NCI-H187 (cell line): Measurements from ENCODE around the gene CAPS.

Experiments used
- DNase-seq, 2 experiments: peaks; one replicate each; lab custom pipeline; 2025; lab: John Stamatoyannopoulos, UW

The CAPS gene

GRCh38 chr19:5910638-5910907, 3.5 kb upstream of the CAPS start:
- no peak for DNase-seq

- no peak for DNase-seq
These were observed 2.7 kb upstream of the CAPS start for GRCh38 chr19:5911366-5911765.

- no peak for DNase-seq
These were observed 312 bp downstream of the CAPS start for GRCh38 chr19:5914358-5914774.

DNA sequence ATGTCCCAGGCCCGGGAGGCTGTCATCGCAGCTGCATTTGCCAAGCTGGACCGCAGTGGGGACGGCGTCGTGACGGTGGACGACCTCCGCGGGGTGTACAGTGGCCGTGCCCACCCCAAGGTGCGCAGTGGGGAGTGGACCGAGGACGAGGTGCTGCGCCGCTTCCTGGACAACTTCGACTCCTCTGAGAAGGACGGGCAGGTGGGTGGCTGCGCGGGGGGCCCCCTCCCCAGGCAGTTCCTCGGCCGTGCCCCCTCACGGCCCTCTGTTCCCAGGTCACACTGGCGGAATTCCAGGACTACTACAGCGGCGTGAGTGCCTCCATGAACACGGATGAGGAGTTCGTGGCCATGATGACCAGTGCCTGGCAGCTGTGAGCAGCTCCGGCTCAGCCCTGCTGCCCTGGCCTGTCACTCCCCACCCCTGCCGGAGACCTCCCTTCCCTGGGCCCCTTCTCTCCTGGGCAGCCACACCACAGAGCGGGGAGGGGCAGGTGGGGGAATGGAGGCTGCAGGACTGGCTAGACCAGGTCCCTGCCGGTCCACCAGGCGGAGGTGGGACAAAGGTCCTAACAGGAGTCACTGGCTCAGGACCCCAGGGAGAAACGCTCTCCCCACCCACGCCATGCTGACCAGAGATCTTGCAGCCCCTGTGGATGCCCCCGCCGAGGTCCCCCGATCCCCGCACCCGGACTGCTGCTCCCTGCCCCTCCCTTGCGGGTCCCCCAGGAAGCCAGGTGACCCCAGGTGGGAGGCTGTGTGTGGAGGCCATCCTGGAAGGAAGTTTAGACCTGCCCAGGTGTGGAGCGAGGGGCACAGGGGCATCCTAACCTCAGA, 1.1 kb downstream of the CAPS start:
- no peak for DNase-seq

DNA sequence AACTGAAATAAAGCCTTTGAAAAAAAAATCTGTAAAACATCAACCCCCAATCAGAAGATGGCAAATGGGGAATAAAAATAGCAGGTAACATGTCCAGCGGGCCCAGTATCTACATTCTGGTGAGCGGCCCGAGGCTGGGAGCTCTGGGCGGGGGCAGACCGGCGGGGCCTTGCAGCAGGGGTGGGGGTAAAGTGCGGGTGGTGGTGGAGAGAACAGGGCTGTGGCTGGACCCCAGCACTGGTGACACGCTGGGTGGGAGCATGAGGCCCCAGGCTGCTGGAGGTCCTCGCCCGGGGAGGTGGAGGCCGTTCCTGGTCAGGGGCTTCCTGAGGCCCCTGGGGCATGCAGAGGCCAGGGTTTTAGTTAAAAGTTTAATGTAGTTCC, 1.7 kb downstream of the CAPS start:
- DNase-seq, result no peak

DNA sequence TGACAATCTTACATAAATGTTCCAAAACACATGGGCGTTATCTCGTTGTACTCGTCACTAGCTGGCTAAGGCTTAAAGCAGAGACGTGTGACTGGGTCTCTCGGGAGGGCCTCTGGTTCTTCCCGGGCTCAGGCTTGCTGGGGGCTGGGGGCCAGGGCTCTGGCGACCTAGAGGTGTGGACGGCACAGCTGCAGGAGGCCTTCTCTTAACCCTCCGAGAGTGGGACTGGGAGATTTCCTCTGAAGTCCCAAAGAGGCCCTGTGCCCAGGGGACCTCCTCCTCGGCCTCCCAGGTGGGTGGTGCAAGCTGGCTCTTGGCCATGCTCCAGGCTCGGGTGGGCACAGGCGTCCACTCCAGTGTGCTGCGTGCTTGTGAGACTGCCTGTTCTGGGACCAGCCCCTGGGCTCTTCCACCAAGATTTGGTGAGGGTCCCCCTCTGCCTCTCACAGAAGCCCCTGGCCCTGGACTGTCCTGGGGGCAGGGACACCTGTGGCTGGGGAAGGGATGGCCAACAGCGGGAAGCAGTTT, 2.2 kb downstream of the CAPS start:
- DNase-seq, result no peak

- no peak for DNase-seq
These were observed 3.5 kb downstream of the CAPS start for GRCh38 chr19:5917431-5918107.

GRCh38 chr19:5918463-5919079, 4.5 kb downstream of the CAPS start:
- no peak for DNase-seq

GRCh38 chr19:5921516-5922160, 7.6 kb downstream of the CAPS start:
- no peak for DNase-seq

DNA sequence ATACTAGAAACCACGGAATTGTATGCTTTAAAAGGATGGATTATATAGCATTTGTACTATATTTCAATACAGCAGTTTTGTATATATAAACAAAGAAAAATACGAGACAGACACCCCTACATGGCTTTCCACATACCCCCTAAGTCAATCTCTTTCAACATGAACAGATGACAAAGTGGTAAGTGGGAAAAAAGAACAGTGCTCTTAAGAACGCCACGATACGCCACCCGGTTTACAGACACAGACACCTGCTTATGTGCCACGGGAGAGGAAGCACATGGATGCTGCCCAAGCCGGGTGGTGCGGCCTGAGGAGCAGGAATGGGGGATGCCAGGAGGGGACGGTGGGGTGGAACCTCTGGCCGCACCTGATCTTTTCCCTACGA, 8.1 kb downstream of the CAPS start:
- no peak for DNase-seq

DNA sequence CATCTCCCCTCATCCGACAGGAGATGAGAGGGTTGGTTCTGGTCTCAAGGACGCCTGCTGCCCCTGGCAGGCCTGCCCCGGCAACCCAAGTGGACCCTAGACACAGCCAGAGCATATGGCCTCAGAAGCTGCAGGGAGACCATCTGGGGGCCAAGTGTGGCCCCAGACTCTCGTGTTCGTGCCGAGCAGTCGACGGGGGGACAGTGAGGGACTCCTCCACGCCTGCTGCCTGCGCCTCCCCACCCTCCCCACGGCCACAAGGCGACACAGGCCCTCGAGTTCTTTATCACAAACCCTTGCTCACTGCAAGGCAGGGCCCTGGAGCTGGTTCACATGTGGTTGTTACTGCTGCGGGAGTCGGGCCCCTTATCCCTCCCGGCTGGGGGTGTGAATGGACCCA, 9.3 kb downstream of the CAPS start:
- DNase-seq, result no peak

DNA sequence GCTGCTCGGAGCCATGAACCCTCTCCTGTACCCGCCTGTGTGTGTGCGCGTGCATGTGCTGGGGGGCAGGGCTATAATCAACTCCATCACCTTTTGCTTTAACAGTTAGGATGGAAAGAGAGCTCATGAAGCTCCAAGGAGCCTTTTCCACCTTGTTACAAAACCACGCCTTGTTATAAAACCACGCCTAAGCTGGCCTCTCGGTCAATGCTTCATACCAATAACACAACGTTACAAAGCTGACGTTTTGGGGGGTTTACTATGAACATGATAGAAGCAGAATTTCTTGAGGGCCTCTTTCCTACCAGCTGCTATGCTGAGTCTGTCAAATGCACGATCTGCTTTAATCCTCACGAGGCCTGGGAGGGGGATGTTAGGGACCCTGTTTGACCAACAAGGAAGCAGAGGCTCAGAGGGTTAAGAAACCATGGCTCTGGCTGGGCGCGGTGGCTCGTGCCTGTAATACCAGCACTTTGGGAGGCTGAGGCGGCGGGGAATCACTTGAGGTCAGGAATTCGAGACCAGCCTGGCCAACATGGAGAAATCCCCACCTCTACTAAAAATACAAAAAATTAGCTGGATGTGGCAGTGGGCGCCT, 11.9 kb downstream of the CAPS start:
- DNase-seq, result no peak

GRCh38 chr19:5926641-5927440, 12.8 kb downstream of the CAPS start:
- DNase-seq, result no peak

- DNase-seq, result no peak
These were observed 13.4 kb downstream of the CAPS start for GRCh38 chr19:5927441-5927821.

DNA sequence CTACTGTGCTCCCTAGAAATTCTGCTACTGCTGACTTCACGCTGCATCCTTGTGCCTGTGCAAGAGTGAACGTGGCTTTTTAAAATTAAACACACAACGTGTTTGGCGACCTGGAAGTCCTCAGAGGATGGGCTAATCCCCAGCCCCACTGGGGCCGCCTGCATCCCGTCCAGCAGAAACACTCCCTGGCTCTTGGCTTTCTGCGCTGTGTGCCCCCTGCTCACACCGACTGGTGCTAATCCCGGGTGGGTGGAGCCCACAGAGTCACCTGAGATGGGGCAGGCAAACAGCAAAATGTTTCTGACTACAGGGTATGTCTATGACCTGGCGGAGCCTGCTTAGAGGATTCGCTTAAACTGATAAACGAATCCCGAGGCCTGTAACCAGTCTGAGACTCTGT, 15.1 kb downstream of the CAPS start:
- DNase-seq, result no peak

DNA sequence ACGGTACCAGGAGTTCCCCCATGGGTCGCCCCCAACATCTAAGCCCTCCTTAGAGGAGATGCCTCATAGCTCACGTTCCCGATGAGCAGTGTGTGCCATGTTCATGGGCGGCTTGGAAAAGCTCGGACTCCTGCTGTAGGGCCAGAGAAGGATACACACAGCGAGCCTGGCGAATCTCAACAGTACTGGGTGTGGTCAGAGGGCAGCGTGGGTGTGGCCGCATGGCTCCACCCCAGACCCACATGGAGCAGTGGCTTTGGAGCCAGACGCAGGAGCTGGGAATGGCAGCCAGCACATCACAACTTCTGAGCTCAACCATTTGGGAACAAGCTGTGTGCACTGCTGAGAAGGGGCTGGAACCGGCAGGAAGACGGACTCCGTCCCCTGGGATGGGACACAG, 15.6 kb downstream of the CAPS start:
- DNase-seq, result no peak

- DNase-seq, result no peak
These were observed 17.2 kb downstream of the CAPS start for GRCh38 chr19:5931251-5931650.

GRCh38 chr19:5932146-5932545, 18.1 kb downstream of the CAPS start:
- DNase-seq, result no peak

- no peak for DNase-seq
These were observed 18.7 kb downstream of the CAPS start for GRCh38 chr19:5932609-5933262.

- no peak for DNase-seq
These were observed 19.5 kb downstream of the CAPS start for GRCh38 chr19:5933391-5934068.

- no peak for DNase-seq
These were observed 20.0 kb downstream of the CAPS start for GRCh38 chr19:5934069-5934401.
